ENCODE data around the gene CYP27B1.

DNA sequence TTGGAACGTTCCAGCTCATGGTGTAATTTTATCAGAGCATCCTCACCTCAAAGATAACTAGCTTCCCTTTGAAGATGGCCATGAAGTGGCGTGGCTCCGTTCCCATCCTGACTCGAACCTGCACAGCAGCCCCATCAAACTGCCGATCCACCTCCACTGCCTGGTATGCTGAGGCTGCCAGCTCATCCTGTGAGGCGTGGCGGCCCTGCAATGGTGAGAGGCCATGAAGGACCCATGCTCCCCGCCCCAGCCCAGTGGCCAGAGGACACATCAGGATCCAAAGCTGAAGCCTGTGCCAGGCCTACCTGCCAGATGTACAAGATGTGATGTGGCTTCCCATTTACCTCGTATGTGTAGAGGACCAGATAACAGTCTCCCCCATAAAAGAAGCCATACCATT is 40.4 kb upstream of the CYP27B1 start:
- TF ChIP-seq POLR2AphosphoS5 (IDR thresholded peaks at IDR 0.05; ENCODE audit: low read depth, low read length) (no peak), POLR2A (IDR thresholded peaks at IDR 0.05; ENCODE audit: low read depth, low read length) (no peak)
